A673 (cell line): Measurements from ENCODE around the gene ETFA. TPM values are rescaled to one million over a fixed set of nuclear protein-coding genes. Genes with fewer than 3 reads are reported as not detected.
A peak's percentile ranks its signal among the peaks of the same experiment; 100 is the strongest.

ENCODE experiments used
- BruUV-seq: library from RNA; stranded (reverse); fragments of 400-500 nt; replicated peaks from 2 replicates; lab custom pipeline; 2021; lab: Mats Ljungman, UMichigan
- CTCF ChIA-PET: fragments of 300-600 bp; sonication (Branson Sonifier 250); formaldehyde crosslinking; loops from one replicate; lab custom pipeline; 2022; ENCODE audit warnings: antibody characterized with exemption; lab: Charles Lee
- POLR2A ChIA-PET: fragments of 300-600 bp; sonication (Branson Sonifier 250); formaldehyde crosslinking; loops from one replicate; lab custom pipeline; 2022; ENCODE audit warnings: antibody characterized with exemption; ENCODE audit not compliant: low non-redundant PET; lab: Charles Lee
- DNase-seq: peaks from one replicate; pipeline ENCODE4 v3.0.0-alpha.2; 2015; ENCODE audit warnings: low spot score
- H3K27ac ChIP-seq: fragments of 200-600 bp; sonication (generic); 2 replicates; pipeline ENCODE4 v1.5.1; 2016; ENCODE audit warnings: mixed run types, low read depth, mild to moderate bottlenecking, mixed read lengths, antibody characterized with exemption, low read length; ENCODE audit not compliant: poor library complexity, severe bottlenecking
- H3K27me3 ChIP-seq: fragments of 200-600 bp; sonication (generic); replicated peaks from 2 replicates; pipeline ENCODE4 v1.6.1; 2017; ENCODE audit warnings: mixed run types, low read depth, mild to moderate bottlenecking, mixed read lengths, antibody characterized with exemption, low read length; ENCODE audit not compliant: insufficient read depth, poor library complexity
- H3K36me3 ChIP-seq: fragments of 200-600 bp; sonication (generic); 2 replicates; pipeline ENCODE4 v1.6.1; 2016; ENCODE audit warnings: mixed run types, mild to moderate bottlenecking, mixed read lengths, antibody characterized with exemption, low read length; ENCODE audit not compliant: insufficient read depth, poor library complexity, severe bottlenecking
- H3K4me1 ChIP-seq: fragments of 200-600 bp; sonication (generic); 2 replicates; pipeline ENCODE4 v1.6.1; 2017; ENCODE audit warnings: mixed run types, mild to moderate bottlenecking, mixed read lengths, antibody characterized with exemption, low read length; ENCODE audit not compliant: insufficient read depth, poor library complexity, severe bottlenecking
- H3K4me3 ChIP-seq: fragments of 200-600 bp; sonication (generic); 2 replicates; pipeline ENCODE4 v1.5.1; 2016; ENCODE audit warnings: low read depth, mixed run types, mild to moderate bottlenecking, mixed read lengths, low read length; ENCODE audit not compliant: poor library complexity, severe bottlenecking
- H3K9me3 ChIP-seq: fragments of 200-600 bp; sonication (generic); 2 replicates; pipeline ENCODE4 v1.6.1; 2016; ENCODE audit warnings: mixed run types, low read depth, mild to moderate bottlenecking, mixed read lengths, antibody characterized with exemption, low read length; ENCODE audit not compliant: poor library complexity, severe bottlenecking
- EZH2 ChIP-seq: fragments of 200-600 bp; sonication (generic); IDR thresholded peaks from 2 replicates; pipeline ENCODE4 v1.6.1; 2017; ENCODE audit warnings: borderline replicate concordance, low read depth, mild to moderate bottlenecking, mixed read lengths, antibody characterized with exemption, low read length; ENCODE audit not compliant: poor library complexity, severe bottlenecking
- intact Hi-C: fragments of 100-400 bp; cut with micrococcal nuclease; formaldehyde crosslinking; loops from one replicate; pipeline ENCODE4 v1.10.0; 2022; ENCODE audit not compliant: unreplicated experiment
- total RNA-seq: library from RNA; stranded (reverse); gene quantifications from 2 replicates; pipeline ENCODE4 v1.2.3, GENCODE V29; 2021
- TF ChIP-seq, protein P1 (sequence below): fragments of 300-800, 200-600 bp; sonication (generic); conservative IDR thresholded peaks from 2 replicates; pipeline ENCODE4 v1.5.1; 2017; ENCODE audit warnings: low read depth, mild to moderate bottlenecking, antibody characterized with exemption, low read length, moderate library complexity, mixed read lengths

The ETFA gene
- total RNA-seq, 1 experiment from 2014 or later, result 133 TPM

GRCh38 chr15:76340198-76340802 is 29.0 kb upstream of the ETFA start:
- H3K4me3 ChIP-seq, result peak overlapping the region; percentile 32
- no TSS peak for BruUV-seq
- peaks cover 33% of the 10 kb centered on the region for H3K4me1 ChIP-seq
- intact Hi-C loops, result no loop called here
- no peak overlapping the region for H3K27ac ChIP-seq
- no peak for DNase-seq
- ChIA-PET CTCF (interaction anchor here (0.6 kb wide), 1 partner anchor 68 kb away, joined by 3 read pairs; no protein-coding TSS in a partner anchor), POLR2A (no interaction called here)
- H3K9me3 ChIP-seq, result no peaks in the 10 kb centered on the region
- no peaks in the 10 kb centered on the region for H3K36me3 ChIP-seq
- TF ChIP-seq EZH2, result no peak
- TF ChIP-seq, protein P1, sequence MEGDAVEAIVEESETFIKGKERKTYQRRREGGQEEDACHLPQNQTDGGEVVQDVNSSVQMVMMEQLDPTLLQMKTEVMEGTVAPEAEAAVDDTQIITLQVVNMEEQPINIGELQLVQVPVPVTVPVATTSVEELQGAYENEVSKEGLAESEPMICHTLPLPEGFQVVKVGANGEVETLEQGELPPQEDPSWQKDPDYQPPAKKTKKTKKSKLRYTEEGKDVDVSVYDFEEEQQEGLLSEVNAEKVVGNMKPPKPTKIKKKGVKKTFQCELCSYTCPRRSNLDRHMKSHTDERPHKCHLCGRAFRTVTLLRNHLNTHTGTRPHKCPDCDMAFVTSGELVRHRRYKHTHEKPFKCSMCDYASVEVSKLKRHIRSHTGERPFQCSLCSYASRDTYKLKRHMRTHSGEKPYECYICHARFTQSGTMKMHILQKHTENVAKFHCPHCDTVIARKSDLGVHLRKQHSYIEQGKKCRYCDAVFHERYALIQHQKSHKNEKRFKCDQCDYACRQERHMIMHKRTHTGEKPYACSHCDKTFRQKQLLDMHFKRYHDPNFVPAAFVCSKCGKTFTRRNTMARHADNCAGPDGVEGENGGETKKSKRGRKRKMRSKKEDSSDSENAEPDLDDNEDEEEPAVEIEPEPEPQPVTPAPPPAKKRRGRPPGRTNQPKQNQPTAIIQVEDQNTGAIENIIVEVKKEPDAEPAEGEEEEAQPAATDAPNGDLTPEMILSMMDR, result no peak
- H3K27me3 ChIP-seq, result peaks cover 78% of the 10 kb centered on the region

DNA sequence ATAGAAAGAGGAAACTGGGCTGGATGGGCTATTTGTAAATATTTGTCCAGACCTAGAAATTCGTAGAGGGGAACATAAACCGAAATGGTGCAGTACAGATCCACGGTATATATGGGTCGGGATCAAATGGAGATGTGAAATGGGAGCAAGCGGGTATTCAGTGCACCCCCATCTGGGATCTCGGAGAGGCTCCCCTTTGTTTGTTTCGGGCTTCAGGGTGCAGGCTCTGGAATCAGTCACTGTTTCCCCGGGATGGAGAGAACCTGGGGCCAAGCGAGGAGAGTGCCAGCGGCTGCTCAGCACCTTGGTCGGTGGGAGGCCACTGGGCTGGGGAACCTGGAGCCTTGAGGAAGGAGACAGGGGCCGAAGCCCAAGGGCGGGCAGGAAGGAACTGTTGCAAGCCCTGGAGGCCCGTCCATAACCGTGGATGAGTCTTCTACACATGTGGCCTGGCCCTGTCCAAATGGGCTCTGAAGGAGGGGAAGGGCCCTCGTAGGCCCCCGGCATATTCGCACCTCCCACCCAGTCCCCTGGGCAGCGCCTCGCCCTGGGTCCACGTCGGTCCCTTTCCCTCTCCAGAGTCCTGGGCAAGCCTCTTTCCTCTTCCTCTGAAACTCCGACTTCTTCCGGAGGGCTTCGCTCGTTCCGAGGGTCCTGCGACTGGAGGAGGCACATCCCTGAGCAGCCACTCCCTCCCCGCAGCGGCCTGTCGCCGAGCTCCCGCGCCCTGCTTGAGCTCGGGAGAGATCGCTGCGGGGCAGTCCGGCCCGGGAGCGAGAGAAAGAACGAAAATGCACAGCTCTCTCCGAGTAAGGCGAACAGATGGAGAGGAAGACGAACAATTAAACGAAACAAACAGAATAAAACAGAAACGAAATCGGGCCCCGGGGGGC is 28.3 kb upstream of the ETFA start:
- H3K36me3 ChIP-seq, result no peaks in the 10 kb centered on the region
- intact Hi-C loops, result loop anchor here (10.0 kb wide), 1 partner anchor 505 kb away; no protein-coding TSS in a partner anchor
- H3K4me1 ChIP-seq, result peaks cover 35% of the 10 kb centered on the region
- no peaks in the 10 kb centered on the region for H3K9me3 ChIP-seq
- CTCF ChIA-PET, result interaction anchor here (0.6 kb wide), 1 partner anchor 69 kb away, joined by 3 read pairs; no protein-coding TSS in a partner anchor
- peak overlapping the region; percentile 32 for H3K4me3 ChIP-seq
- no TSS peak for BruUV-seq
- TF ChIP-seq, protein P1, result no peak
- TF ChIP-seq EZH2, result no peak
- no peak overlapping the region for H3K27ac ChIP-seq
- DNase-seq, result no peak
- peaks cover 70% of the 10 kb centered on the region for H3K27me3 ChIP-seq
- POLR2A ChIA-PET, result no interaction called here

GRCh38 chr15:76338486-76339304 is 27.4 kb upstream of the ETFA start:
- BruUV-seq, result no TSS peak
- peaks cover 62% of the 10 kb centered on the region for H3K27me3 ChIP-seq
- peak overlapping the region; percentile 48 for H3K4me3 ChIP-seq
- ChIA-PET CTCF (no interaction called here), POLR2A (no interaction called here)
- H3K27ac ChIP-seq, result no peak overlapping the region
- intact Hi-C loops, result loop anchor here (10.0 kb wide), 1 partner anchor 506 kb away; no protein-coding TSS in a partner anchor
- H3K4me1 ChIP-seq, result peaks cover 35% of the 10 kb centered on the region
- no peak for DNase-seq
- TF ChIP-seq, protein P1, result no peak
- TF ChIP-seq EZH2, result no peak
- H3K9me3 ChIP-seq, result no peaks in the 10 kb centered on the region
- H3K36me3 ChIP-seq, result no peaks in the 10 kb centered on the region
